Activated T-cell treated with anti-CD3 and anti-CD28 coated beads for 48 hours (primary cell): ENCODE data around the gene ZNF146.
"Not testable (repeated sequence)": the region's sequence is repeated elsewhere in the genome, so short reads cannot be mapped to it uniquely, and the experiment has no call there.

Experiments
- DNase-seq: peaks from one replicate; pipeline ENCODE4 v3.0.0-alpha.2; 2020; ENCODE audit warnings: low read depth

The ZNF146 gene

DNA sequence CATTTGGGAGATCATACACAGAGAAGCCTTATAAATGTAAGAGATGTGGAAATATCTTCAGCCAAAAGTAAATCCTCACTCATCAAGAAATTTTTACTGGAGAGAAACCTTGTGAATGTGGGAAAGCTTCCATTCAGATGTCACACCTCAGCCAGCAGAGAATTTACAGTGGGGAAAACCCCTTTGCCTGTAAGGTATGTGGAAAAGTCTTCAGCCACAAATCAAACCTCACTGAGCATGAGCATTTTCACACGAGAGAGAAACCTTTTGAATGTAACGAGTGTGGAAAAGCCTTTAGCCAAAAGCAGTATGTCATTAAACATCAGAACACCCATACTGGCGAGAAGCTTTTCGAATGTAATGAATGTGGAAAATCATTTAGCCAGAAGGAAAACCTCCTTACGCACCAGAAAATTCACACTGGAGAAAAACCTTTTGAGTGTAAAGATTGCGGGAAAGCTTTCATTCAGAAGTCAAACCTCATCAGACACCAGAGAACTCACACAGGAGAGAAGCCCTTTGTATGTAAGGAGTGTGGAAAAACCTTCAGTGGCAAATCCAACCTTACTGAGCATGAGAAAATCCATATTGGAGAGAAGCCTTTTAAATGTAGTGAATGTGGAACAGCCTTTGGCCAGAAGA lies 21.5 kb downstream of the ZNF146 start:
- no peak for DNase-seq

DNA sequence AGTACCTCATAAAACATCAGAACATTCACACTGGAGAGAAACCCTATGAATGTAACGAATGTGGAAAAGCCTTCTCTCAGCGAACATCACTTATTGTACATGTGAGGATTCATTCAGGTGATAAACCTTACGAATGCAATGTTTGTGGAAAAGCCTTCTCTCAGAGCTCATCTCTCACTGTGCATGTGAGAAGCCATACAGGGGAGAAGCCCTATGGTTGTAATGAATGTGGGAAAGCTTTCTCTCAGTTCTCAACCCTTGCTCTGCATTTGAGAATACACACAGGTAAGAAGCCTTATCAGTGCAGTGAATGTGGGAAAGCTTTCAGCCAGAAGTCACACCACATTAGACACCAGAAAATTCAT lies 22.0 kb downstream of the ZNF146 start:
- no peak for DNase-seq

GRCh38 chr19:36244066-36244465 lies 29.2 kb downstream of the ZNF146 start:
- no peak for DNase-seq

DNA sequence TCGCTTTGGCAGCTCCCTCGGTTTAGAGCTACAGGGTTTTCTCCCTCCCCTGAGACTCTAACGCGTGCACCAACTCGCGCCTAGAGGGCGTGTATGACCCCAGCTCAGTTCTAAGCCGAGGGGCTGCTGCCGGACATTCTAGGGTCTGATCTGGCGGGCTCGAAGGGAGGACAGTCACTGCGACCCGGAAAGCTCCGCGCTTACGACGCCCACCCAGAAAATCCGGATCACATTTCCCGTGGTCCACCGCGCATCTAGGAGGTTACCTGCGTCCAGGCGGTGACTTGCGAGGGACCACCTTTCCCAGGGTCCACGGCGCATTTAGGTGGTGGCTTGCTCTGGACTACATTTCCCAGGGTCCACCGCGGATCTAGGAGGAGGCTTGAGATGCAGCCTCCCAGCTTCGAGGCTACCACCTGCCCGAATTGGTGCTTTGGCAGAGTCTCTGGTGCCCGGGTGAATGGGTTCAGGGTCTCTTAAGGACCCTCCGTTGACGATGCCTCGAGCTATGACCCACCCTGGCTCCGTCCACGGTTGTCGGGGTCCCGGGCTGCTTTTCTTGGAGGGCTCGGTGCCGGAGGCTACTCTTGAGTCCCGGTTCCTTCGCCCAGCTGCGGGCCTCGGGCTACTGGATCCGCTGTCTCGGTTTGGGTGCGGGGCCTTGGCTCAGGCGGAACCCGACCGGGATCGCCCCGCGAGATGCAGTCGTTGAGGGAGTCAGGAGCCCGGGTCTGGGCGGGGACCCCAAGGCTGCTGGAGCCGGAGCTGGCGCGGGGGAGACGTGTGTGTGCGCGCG lies 30.5 kb downstream of the ZNF146 start:
- no peak for DNase-seq

- DNase-seq, result no peak
Measured at GRCh38 chr19:36246006-36246481, 31.1 kb downstream of the ZNF146 start.

- no peak for DNase-seq
Measured at GRCh38 chr19:36252047-36252446, 37.1 kb downstream of the ZNF146 start.

DNA sequence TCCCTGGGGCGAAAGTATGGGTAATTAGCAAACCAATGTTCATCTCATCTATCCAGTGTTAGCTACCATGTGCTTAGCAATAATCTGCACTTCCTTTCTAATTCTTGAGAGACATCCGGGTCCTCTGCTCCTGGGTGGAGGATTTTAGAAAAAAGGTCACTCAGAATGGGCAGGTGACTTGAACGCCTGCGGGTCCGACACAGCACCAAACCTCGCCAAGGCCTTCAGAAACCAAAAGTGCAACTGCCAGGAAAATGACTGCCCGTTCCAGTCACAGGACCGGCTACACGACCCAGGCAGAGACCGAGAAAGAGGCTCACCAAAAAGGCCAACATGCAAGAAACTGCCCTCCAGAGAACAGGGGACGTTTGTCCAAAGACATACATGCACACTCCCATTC lies 39.9 kb downstream of the ZNF146 start:
- no peak for DNase-seq

DNA sequence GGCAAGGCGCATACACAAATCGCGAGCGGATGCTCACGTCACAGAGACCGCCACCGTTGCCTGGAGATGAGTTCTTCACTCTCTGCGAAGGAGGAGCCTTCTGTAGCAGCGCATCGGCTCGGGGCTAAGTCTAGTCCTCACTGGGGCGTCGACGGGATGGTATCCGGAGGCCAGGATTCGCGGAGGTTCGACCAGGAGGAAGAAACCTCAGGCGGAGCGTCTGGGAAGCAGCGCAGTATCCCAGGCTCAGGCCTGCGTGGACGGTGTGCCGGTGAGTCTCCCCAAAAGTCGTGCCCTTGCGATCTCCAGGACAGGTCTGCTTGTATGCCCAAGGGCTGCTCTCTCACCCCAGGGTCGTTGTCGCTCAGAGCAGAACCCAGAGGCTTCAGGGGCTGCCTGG lies 40.4 kb downstream of the ZNF146 start:
- DNase-seq, result no peak

GRCh38 chr19:36256064-36256463 lies 41.2 kb downstream of the ZNF146 start:
- DNase-seq, result no peak

DNA sequence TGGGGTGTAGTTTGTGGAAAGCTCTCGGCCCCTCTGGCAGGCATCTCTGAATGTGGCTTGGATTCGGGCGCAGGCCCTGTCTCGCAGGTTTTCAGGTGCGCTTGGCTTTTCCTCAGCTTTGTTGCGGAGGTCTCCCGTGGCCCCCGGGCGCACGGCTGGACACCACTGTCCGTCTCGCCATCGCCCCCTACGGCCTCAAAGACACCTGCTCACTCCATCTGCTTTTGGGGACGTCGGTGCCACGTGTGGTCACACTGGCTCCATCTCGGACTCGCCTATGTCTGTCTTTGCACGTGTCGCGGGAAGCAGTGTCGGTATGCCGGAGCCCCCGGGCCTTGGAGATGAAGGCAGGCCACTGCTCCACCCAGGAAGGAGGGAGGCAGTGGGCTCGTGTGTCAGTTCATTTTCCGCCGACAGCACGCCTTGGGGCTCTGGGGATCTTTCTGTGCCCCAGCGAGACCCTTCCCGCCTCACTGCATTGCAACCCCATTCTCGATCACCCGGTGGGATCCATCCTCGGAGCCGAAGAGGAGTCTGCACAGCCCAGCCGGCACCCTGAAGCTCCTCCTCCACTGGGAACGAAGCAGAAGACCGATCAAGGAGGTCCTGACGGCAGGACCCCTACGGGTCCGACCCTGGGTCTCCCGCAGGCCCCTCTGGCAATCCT lies 42.1 kb downstream of the ZNF146 start:
- no peak for DNase-seq

- DNase-seq, result no peak
Measured at GRCh38 chr19:36257520-36257876, 42.6 kb downstream of the ZNF146 start.

GRCh38 chr19:36258028-36258875 lies 43.3 kb downstream of the ZNF146 start:
- no peak for DNase-seq

DNA sequence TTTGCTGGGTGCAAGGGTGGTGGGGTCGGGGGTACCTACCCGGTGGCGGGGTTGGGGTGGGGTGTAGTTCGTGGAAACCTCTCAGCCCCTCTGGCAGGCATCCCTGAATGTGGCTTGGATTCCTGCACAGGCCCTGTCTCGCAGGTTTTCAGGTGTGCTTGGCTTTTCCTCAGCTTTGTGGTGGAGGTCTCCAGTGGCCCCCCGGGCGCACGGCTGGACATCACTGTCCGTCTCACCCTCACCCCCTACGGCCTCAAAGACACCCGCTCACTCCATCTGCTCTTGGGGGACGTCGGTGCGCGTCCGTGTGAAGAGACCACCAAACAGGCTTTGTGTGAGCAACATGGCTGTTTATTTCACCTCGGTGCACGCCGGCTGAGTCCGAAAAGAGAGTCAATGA lies 44.3 kb downstream of the ZNF146 start:
- no peak for DNase-seq

GRCh38 chr19:36265064-36265463 lies 50.2 kb downstream of the ZNF146 start:
- no peak for DNase-seq

DNA sequence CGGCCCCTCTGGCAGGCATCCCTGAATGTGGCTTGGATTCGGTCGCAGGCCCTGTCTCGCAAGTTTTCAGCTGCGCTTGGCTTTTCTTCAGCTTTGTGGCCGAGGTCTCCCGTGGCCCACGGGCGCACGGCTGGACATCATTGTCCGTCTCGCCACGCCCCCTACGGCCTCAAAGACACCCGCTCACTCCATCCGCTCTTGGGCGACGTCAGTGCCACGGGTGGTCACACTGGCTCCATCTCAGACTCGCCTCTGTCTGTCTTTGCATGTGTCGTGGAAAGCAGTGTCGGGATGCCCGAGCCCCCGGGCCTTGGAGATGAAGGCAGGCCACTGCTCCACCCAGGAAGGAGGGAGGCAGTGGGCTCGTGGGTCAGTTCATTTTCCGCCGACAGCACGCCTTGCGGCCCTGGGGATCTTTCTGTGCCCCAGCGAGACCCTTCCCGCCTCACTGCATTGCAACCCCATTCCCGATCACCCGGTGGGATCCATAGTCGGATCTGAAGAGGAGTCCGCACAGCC lies 51.0 kb downstream of the ZNF146 start:
- DNase-seq, result no peak

- DNase-seq, result no peak
Measured at GRCh38 chr19:36266375-36266961, 51.6 kb downstream of the ZNF146 start.

DNA sequence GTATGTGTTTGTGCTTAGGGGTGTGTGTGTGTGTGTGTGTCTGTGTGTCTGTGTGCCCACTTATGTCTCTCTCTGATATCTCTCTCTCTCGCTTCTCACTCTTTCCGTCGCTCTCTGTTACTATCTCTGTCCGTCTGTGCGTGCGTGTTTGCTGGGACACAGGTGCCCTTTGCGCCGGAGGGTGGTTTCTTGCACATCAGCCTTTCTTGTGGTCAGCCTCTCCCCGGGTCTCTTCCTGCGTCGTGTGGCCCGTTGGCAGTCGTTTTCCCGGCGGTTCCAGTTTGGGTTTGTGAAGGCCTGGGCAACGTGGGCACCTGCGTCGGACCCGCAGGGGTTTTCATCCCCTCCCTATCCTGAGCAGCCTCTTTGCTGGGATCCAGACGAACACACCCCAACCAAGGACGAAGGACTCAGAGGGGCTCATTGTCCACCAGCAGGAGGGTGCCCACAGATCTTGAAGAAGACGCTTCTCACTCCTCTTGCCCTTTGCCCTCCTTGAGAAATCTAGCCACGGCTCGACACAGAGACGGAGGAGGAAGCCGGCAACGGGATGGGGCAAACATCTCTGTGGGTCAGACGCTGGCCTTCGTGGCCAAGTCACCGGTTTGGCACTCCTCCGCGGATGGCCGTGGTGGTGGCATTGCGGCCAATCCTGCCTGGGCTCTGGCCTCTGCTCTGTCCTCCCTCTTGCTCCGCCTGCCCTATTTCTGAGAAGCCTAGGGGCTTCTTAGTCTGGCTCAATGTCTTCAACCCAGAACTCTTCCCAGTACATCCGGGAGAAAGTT lies 52.3 kb downstream of the ZNF146 start:
- no peak for DNase-seq

GRCh38 chr19:36268081-36268480 lies 53.2 kb downstream of the ZNF146 start:
- not testable (repeated sequence) for DNase-seq

DNA sequence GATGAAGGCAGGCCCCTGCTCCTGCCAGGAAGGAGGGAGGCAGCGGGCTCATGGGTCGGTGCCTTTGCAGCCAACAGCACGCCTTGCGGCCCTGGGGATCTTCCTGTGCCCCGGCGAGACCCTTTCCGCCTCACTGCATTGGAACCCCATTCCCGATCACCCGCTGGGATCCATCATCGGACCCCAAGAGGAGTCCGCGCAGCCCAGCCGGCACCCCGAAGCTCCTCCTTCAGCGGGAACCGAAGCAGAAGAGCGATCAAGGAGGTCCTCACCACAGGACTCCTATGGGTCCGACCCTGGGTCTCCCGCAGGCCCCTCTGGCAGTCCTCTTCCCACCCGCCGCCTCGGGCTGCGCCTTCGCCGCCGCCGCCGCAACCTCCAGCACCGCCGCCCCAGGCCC lies 53.7 kb downstream of the ZNF146 start:
- DNase-seq, result not testable (repeated sequence)

- not testable (repeated sequence) for DNase-seq
Measured at GRCh38 chr19:36269295-36269694, 54.4 kb downstream of the ZNF146 start.
